ENCODE data around the gene AKNA.
A peak's percentile ranks its signal among the peaks of the same experiment; 100 is the strongest.

AKNA gene

DNA sequence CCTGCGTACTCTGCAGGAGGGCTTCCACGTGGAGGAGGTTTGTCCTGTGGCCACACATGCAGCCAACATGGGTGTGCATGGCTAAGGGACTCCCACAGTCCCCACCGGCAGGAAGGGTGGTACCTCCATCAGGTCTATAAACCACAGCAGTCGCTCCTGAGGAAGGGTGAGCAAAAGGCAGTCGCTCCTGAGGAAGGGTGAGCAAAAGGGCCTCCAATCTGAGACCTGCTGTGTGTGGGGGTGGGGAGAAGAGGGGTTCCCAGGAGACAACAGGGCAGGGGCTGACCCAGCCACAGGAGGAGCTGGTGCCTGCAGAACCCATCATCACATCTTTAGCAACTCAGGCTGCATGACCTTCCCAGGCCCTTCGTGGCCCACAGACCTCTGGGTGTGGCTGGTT, 30.3 kb upstream of the AKNA start:
- DNase-seq (ENCODE audit: low spot score) (no peak), ATAC-seq (ENCODE audit: low read depth) (no peak)
- Histone ChIP-seq H3K9me3 (ENCODE audit: severe bottlenecking) (no peaks in the 10 kb centered on the region), H3K27ac (ENCODE audit: poor library complexity, severe bottlenecking) (no peak overlapping the region), H3K36me3 (ENCODE audit: low read depth) (no peaks in the 10 kb centered on the region), H3K4me3 (ENCODE audit: severe bottlenecking) (no peak overlapping the region), H3K27me3 (ENCODE audit: insufficient read depth, poor library complexity, severe bottlenecking) (no peaks in the 10 kb centered on the region), H3K4me1 (ENCODE audit: insufficient read depth, poor library complexity, severe bottlenecking) (no peaks in the 10 kb centered on the region)
- TF ChIP-seq, protein P1, sequence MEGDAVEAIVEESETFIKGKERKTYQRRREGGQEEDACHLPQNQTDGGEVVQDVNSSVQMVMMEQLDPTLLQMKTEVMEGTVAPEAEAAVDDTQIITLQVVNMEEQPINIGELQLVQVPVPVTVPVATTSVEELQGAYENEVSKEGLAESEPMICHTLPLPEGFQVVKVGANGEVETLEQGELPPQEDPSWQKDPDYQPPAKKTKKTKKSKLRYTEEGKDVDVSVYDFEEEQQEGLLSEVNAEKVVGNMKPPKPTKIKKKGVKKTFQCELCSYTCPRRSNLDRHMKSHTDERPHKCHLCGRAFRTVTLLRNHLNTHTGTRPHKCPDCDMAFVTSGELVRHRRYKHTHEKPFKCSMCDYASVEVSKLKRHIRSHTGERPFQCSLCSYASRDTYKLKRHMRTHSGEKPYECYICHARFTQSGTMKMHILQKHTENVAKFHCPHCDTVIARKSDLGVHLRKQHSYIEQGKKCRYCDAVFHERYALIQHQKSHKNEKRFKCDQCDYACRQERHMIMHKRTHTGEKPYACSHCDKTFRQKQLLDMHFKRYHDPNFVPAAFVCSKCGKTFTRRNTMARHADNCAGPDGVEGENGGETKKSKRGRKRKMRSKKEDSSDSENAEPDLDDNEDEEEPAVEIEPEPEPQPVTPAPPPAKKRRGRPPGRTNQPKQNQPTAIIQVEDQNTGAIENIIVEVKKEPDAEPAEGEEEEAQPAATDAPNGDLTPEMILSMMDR (IDR thresholded peaks at IDR 0.05; ENCODE audit: poor library complexity, severe bottlenecking): no peak

DNA sequence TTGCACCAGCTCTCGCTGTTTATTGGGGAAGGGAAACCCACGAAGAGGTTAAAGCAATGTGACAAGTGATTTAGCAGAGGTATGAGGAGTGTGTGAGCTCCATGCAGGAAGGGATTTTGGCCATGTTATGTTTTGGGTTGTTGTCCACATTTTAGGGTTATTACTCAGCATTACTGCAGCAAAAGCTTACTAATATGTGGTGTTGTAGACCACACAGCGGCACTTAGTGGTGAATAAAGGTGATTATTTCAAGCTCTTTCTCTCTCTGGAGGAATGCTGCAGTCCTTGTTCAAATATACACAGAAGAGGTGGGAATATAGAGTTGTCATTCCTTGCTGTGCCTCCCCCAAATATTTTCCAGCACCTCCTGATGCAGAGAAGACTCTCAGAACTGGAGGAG, 29.7 kb upstream of the AKNA start:
- H3K36me3 ChIP-seq (ENCODE audit: low read depth): no peaks in the 10 kb centered on the region
- ATAC-seq (ENCODE audit: low read depth) (peak; percentile 46; the same call in 1 of the 3 replicates), DNase-seq (ENCODE audit: low spot score) (no peak)
- H3K4me3 ChIP-seq (ENCODE audit: severe bottlenecking): no peak overlapping the region
- no peaks in the 10 kb centered on the region for H3K4me1 ChIP-seq (ENCODE audit: insufficient read depth, poor library complexity, severe bottlenecking)
- no peaks in the 10 kb centered on the region for H3K27me3 ChIP-seq (ENCODE audit: insufficient read depth, poor library complexity, severe bottlenecking)
- no peaks in the 10 kb centered on the region for H3K9me3 ChIP-seq (ENCODE audit: severe bottlenecking)
- H3K27ac ChIP-seq (ENCODE audit: poor library complexity, severe bottlenecking): no peak overlapping the region
- TF ChIP-seq, protein P1 (IDR thresholded peaks at IDR 0.05; ENCODE audit: poor library complexity, severe bottlenecking): peak; percentile 16

DNA sequence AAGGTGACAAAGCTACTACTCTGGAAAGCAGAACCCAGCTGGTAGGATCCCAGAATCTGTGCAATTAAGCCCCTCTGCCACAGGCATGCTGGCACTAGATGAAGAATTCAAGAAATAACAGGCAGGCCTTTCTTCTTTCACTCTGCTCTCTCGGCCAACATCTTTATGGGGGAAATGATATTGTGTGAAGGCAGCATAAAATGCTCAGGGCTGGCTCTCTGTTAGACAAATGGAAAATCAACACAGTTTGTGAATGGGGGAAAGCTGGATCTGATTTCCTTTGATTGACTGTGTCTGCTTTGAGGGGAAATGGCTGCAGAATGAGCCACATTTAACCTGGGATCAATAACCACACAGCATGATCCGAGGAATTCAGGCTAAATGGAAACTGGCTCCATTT, 29.1 kb upstream of the AKNA start:
- H3K9me3 ChIP-seq (ENCODE audit: severe bottlenecking): no peaks in the 10 kb centered on the region
- H3K27ac ChIP-seq (ENCODE audit: poor library complexity, severe bottlenecking): no peak overlapping the region
- no peaks in the 10 kb centered on the region for H3K4me1 ChIP-seq (ENCODE audit: insufficient read depth, poor library complexity, severe bottlenecking)
- ATAC-seq (ENCODE audit: low read depth) (no peak), DNase-seq (ENCODE audit: low spot score) (no peak)
- H3K27me3 ChIP-seq (ENCODE audit: insufficient read depth, poor library complexity, severe bottlenecking): no peaks in the 10 kb centered on the region
- no peaks in the 10 kb centered on the region for H3K36me3 ChIP-seq (ENCODE audit: low read depth)
- TF ChIP-seq, protein P1 (IDR thresholded peaks at IDR 0.05; ENCODE audit: poor library complexity, severe bottlenecking): no peak
- no peak overlapping the region for H3K4me3 ChIP-seq (ENCODE audit: severe bottlenecking)

DNA sequence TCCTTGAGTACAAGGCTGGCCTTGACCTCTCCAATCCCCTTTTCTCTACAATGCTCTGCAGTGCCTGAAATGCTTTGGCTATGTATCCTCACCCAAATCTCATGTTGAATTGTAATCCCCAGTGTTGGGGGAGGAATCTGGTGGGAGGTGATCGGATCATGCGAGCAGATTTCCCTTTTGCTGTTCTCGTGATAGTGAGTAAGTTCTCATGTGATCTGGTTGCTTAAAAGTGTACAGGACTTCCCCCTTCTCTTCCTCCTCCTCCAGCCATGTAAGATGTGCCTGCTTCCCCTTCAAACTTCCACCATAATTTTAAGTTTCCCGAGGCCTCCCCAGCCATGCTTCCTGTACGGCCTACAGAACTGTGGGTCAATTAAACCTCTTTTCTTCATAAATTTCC, 28.5 kb upstream of the AKNA start:
- Histone ChIP-seq H3K9me3 (ENCODE audit: severe bottlenecking) (no peaks in the 10 kb centered on the region), H3K27ac (ENCODE audit: poor library complexity, severe bottlenecking) (no peak overlapping the region), H3K4me1 (ENCODE audit: insufficient read depth, poor library complexity, severe bottlenecking) (no peaks in the 10 kb centered on the region), H3K4me3 (ENCODE audit: severe bottlenecking) (no peak overlapping the region), H3K27me3 (ENCODE audit: insufficient read depth, poor library complexity, severe bottlenecking) (no peaks in the 10 kb centered on the region), H3K36me3 (ENCODE audit: low read depth) (no peaks in the 10 kb centered on the region)
- TF ChIP-seq, protein P1 (IDR thresholded peaks at IDR 0.05; ENCODE audit: poor library complexity, severe bottlenecking): no peak
- DNase-seq (ENCODE audit: low spot score) (no peak), ATAC-seq (ENCODE audit: low read depth) (no peak)

DNA sequence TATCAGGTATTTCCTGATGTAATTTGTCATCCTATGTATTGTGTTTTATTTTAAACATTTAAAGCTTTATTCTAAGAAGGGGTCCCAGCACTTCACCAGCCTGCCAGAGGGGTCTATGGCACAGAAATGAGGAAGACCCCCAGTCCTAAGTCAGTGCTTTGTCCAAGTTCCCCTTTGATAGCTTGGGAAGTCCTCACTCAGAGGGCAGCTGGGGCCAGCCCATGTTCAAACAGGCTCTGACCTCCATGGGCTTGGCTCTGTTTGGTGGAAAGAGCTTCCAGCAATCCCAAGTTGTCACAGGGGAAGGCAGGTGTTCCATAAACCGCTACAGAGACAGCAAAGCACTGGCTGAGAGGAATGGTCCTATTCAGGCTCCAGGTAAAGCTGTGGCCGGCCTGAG, 26.6 kb upstream of the AKNA start:
- ATAC-seq (ENCODE audit: low read depth): no peak

More for the DNA sequence above, 26.6 kb upstream of the AKNA start:
- Histone ChIP-seq H3K9me3 (ENCODE audit: severe bottlenecking) (no peaks in the 10 kb centered on the region), H3K4me1 (ENCODE audit: insufficient read depth, poor library complexity, severe bottlenecking) (no peaks in the 10 kb centered on the region), H3K4me3 (ENCODE audit: severe bottlenecking) (no peak overlapping the region), H3K27ac (ENCODE audit: poor library complexity, severe bottlenecking) (no peak overlapping the region), H3K36me3 (ENCODE audit: low read depth) (no peaks in the 10 kb centered on the region), H3K27me3 (ENCODE audit: insufficient read depth, poor library complexity, severe bottlenecking) (no peaks in the 10 kb centered on the region)
- TF ChIP-seq, protein P1 (IDR thresholded peaks at IDR 0.05; ENCODE audit: poor library complexity, severe bottlenecking): no peak
- no peak for DNase-seq (ENCODE audit: low spot score)
